Limb (tissue), 2 donors: ENCODE data around the gene OOSP4A.

Source experiments
- DNase-seq, 2 donors: peaks; one replicate each; pipeline ENCODE4 v3.0.0-alpha.2; 2016; ENCODE audit errors: extremely low spot score in 2 of 2

Gene OOSP4A

GRCh38 chr11:59963733-59964132 lies at the start of gene OOSP4A:
Gene OOSP4A (plus strand): TSS chr11:59964033. CDS start chr11:59964033, 0 bp downstream.
- DNase-seq, result no peak

- no peak for DNase-seq
These were observed 45.4 kb upstream of the OOSP4A start for GRCh38 chr11:59918480-59918879.

- no peak for DNase-seq
These were observed 44.7 kb upstream of the OOSP4A start for GRCh38 chr11:59918987-59919589.

DNA sequence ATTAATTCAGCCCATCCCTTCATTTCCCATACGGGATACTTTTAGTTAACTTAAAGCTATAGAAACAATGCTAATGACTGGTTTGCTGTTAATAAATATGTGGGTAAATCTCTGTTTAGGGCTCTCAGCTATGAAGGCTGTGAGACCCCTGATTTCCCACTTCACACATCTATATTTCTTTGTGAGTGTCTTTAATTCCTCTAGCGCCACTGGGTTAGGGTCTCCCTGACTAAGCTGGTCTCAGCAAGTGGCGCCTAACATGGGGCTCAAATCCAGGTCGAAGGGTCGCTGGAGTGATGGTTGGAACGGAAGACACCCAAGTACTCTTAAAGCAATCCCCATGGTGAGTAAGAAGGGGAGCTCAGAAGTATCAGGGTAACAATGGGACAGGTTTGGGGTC lies 40.0 kb upstream of the OOSP4A start:
- no peak for DNase-seq

- DNase-seq, result no peak
These were observed 32.1 kb upstream of the OOSP4A start for GRCh38 chr11:59931688-59932087.

GRCh38 chr11:59938132-59938531 lies 25.7 kb upstream of the OOSP4A start, which contains the start of gene OOSP1:
Gene OOSP1 (plus strand): TSS chr11:59938432. CDS start chr11:59938455, 23 bp downstream.
- DNase-seq, result no peak

DNA sequence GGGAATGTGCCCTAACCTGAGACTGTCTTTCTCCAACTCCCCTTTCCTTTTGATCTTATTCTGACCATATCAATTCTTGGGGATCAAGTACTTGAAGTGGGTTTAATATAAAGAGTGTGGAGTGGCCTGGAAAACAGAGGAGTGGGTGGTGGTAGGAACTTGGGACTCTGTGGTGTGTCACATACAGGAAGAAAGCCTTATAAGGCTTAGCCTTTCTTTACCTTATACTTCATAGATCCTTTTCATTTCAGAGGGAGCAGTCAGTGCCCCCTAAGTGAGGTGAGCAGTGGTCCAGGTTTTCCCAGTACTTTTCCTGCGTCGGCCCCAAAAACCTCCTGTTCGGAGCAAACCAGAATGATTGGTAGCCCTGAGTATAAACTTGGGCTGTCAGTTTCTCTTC lies 25.1 kb upstream of the OOSP4A start:
- DNase-seq, result no peak

DNA sequence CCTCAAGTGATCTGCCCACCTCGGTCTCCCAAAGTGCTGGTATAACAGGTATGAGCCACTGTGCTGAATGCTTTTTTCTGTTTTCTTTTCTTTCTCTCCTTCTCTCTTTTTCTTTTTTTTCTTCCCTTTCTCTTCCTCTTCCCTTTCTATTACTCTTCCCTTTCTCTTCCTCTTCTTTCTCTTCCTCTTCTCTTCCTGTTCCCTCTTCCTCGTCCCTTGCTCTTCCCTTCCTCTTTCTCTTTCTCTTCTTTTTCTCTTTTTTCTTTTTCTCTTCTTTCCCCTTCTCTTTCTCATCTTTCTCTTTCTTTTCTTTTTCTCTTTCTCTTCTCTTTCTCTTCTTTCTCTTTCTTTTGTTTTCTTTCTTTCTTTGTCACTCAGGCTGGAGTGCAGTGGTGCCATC lies 24.4 kb upstream of the OOSP4A start:
- DNase-seq, result no peak

GRCh38 chr11:59941091-59941490 lies 22.7 kb upstream of the OOSP4A start:
- DNase-seq, result no peak

GRCh38 chr11:59943997-59944714 lies 19.7 kb upstream of the OOSP4A start:
- DNase-seq, result no peak

- DNase-seq, result no peak
These were observed 19.1 kb upstream of the OOSP4A start for GRCh38 chr11:59944720-59945119.

DNA sequence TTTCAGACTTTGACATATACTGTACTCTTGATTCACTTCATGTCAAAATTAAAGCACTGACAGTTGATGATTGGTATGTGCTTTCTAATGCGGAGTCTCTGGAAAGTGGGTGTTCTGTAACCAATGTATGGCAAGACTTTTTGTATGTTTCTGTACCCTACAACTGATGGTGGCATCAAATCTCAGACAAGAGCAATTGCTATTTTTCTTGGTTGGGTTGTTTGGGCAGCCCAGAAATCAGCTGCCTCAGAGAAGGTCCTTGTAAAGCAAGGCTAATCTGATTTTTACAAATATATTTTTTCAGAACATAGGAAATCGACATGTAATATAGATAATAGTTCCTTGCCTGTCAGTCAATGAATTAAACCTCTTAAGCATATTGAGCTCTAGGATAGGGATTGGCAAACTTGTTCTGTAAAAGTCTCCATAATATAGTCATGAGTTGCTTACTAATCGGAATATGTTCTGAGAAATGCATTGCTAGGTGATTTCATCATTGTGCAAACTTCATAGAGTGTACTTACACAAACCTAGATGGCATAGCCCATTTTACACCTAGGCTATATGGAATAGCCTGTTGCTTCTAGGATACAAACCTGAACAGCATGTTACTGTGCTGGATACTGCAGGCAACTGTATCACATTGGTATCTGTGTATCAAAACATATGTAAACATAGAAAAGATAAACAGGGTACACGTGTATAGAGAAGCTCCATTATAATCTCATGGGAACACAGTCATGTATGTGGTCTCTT lies 10.2 kb upstream of the OOSP4A start:
- DNase-seq, result no peak

DNA sequence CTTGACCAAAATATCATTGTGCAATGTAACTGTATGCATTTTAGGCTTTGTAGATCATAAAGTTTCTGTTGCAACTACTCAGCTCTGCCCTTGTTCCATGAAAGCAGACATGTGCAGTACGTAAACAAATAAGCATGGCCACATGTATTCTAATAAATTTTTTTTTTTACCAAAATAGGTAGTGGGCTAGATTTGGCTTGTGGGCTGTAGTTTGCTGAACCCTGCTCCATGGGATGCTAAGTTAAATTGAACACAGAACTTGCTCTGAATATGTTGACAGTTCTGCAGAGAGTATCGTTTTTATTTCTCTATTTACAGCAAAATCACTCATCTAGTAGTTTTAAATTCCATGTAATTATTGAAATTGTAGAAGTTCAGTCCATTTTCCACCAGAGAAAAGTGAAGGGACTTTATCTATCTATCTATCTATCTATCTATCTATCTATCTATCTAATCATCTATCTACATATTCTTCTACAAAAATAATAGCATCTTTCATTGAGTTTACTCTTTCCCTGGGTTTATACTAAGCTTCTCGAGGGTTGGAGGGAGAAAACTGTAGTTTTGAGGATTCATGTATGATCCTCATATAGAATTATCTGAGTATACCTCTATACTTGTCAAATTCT lies 9.5 kb upstream of the OOSP4A start:
- no peak for DNase-seq

DNA sequence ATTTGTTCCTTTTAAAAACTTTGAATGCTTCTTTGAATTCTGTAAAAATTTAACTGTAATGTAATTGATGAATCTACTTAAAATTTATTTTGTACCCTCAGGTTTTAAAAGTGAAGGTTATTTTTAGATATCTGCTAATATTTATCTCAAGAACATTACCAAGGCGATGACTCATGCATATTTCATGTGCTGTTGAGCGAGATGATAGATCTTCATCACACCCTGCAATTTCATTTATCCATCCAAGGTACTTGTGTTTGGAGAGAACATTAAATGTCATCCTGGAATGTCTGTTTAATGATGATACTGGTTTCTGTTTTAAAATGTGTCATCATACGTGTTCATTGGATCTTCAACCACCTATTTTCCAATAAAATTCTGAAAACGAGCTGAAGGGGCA lies 6.7 kb upstream of the OOSP4A start:
- DNase-seq, result no peak

DNA sequence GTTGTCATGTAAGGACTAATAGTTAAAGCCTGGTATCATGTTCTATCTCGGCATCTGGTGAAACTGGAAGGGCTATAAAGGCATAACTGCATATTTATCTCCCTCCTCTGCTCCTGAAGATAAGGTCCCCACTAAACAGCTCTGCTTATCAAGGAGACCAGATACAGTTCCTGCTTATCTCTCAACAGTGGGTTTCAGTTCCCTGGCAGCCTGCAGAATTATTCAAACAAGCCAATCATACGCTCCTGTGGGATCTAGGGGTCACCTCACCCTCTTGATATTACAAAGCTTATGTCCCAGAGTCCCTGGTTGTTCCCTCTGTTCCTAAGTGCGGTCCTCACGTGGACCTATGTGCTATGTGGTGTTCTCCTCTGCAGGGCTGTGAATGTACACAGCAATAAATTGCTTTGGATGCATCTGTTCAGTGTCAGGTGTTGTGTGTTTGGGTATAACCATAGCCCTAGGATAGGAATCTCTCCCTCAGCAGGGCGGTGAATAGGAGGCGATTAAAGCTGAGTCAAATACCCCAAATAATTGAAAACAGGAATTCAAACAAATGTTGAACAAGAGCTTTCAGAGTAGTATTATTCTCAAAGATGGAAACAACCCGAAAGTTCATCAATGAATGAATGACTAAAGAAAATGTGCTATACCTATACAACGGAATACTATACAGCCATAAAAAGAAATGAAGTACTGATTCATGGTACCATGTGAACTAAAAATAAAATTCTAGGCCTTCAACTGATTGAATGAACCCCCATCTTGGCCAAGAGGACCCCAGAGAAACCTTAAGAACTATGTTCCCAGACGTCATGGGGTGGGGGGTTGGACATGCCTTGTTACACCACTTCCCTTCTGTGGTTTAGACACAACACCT lies 3.1 kb upstream of the OOSP4A start:
- no peak for DNase-seq

DNA sequence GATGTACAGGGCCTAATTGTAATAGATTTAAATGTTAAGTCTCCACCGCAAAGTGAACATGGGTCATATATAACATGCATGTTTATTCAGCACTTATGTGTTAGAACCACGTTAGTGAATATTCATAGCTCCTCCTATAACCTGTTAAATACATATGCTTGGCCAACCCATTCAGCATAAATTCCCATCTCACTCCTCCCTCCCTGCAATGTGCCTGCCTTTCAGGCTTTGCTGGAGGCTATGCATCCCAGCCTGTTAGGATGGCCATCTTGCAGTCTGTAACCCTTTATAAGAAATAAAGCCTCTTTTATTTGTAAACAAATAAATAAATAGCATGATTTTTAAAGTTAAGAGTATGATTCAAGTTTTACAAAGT lies 1.7 kb upstream of the OOSP4A start:
- DNase-seq, result no peak

- DNase-seq, result no peak
These were observed 1.6 kb downstream of the OOSP4A start for GRCh38 chr11:59965424-59965823.

DNA sequence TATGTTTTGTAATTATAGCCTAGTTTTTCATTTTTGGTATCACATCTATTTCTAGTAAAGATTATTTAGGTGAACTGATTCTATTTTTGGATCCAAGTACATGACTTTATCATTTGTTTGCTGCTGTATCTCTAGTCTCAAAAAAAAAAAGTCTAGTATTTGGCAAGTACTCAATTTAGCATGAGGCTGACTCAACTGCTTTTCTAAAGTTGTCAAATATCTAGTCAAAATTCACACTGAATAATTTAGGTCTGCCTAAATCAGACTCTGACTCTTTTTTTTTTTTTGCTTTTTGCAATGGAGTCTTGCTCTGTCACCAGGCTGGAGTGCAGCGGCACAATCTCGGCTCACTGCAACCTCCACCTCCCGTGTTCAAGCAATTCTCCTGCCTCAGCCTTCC lies 2.4 kb downstream of the OOSP4A start:
- DNase-seq, result no peak

- DNase-seq, result no peak
These were observed 4.0 kb downstream of the OOSP4A start for GRCh38 chr11:59967677-59968394.

DNA sequence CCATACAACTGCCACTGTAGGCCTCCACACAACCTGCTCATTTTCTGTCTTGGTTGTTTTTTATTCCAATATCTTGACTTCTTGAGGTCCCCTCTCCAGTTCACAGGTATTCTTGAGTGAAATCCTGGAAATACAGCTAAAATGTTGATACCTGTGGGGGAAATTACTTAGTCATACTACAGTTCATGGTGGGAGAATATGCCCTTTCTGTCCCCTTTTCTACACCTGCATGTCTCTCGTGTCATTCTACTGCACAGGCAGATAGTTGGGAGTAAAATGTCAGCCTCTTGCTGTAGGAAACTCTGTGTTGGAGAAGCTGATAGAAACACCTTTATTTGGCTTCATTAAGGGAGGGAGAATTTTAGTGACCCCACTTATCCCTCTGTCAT lies 4.6 kb downstream of the OOSP4A start:
- DNase-seq, result no peak

GRCh38 chr11:59973097-59973496 lies 9.3 kb downstream of the OOSP4A start:
- no peak for DNase-seq
